GM21515 (cell line): ENCODE results near the gene ZNF511.
"Not testable (repeated sequence)": the region's sequence is repeated elsewhere in the genome, so short reads cannot be mapped to it uniquely, and the experiment has no call there.

ENCODE experiments used
- ATAC-seq: cut with Tn5 transposase; IDR thresholded peaks from one replicate; pipeline ENCODE4 v1.9.1; 2021; ENCODE audit not compliant: unreplicated experiment

Gene ZNF511

DNA sequence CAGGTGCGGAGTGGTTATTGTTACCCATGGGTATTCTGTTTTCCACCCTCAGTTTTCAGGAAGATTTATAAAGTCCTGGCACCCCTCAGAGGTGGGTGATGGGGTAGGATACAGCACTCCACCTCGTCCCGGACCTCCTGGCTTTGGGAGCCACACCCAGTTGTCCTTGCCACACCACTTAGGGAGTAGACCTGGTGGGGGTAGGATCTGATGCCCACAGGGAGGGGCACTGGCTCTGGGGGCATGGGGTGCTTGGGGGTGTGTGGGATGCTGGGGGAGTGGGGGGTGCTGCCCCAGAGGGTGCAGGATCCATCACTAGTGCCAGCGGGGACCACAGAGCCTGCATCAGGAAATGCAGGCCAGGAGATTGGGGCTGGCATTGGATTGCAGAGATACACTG is 4.5 kb downstream of the ZNF511 start:
- ATAC-seq, result no peak

DNA sequence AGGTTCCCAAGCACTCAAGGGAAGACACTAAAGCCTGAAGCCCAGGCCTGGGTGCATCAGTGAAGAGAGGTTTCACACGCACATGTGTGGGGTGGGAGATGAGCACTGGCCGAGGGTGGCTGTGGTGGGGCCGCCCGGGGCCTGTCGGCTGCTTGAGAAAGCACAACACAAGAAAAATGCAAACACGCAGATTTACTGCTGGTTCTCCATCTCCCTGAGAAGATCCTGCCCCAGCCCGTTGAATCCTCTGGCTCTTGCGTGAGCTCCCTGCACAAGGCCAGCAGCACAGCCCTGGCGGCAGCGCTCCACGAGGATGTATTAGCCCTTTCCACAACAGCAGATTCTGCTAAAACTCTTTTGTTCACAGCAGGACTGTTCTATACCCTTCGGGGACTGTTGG is 6.2 kb downstream of the ZNF511 start:
- ATAC-seq, result no peak

DNA sequence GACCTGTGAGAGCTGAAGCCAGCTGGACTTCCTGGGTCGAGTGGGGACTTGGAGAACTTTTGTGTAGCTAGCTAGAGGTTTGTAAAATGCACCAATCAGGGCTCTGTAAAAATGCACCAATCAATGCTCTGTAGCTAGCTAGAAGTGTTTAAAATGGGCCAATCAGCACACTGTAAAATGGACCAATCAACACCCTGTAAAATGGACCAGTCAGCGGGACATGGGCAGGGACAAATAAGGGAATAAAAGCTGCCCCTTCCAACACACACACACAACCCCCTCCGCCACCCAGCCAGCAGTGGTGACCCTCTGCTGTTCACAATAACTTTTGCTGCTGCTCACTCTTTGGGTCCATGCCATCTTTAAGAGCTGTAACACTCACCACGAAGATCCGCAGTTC is 7.1 kb downstream of the ZNF511 start:
- ATAC-seq, result no peak

DNA sequence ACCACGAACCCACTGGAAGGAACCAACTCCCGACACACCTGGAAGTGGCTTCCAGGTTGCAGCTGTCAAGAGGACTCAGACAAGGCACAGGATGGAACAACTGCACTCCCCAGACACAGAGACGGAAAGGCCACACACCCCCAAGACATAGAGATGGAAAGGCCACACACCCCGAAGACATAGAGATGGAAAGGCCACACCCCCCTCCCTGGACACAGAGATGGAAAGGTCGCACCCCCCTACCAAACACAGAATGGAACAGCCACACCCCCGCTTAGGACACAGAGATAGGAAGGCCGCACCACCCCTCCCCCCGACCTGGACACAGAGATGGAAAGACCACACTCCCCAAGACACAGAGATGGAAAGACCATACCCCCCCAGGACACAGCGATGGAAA is 7.6 kb downstream of the ZNF511 start:
- no peak for ATAC-seq

DNA sequence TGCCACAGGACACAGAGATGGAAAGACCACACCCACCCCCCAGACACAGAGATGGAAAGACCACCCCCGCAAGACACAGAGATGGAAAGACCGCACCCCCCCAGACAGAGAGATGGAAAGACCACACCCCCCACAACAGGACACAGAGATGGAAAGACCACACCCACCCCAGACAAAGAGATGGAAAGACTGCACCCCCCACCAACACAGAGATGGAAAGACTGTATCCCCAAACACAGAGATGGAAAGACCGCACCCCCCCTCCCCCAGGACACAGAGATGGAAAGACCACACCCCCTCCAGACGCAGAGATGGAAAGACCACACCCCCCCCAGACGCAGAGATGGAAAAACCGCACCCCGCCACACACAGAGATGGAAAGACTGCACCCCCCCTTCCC is 8.0 kb downstream of the ZNF511 start:
- no peak for ATAC-seq

DNA sequence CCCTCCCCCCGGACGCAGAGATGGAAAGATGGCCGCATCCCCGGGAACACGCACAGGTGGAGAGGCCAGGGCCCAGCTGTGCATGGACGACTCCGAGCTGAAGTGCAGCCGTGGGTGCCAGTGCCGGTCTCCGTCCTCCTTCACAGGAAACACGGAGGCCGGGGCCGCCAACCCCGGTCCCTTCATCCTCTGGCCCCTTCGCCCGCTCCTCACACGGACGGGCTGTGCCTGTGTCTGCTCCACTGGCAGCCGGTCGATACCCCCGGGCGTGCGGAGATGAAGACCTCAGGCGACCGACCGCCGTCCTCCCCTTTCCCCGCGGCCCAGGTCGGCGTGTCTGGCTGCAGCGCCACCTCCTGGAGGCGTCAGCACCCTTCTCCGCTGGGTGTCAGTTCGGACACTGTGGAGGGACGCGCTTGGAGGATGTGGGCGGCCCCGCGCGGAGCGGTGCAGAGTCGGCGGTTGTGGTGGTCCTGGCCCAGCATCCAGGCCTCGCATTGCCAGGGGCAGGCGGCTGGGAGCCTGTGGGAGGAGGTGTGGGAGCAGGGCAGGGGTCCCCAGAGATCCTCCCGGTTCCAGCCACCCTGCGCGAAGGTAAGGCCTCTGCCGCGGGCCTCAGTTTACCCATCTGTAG is 9.9 kb downstream of the ZNF511 start:
- ATAC-seq, result peak; percentile 86

DNA sequence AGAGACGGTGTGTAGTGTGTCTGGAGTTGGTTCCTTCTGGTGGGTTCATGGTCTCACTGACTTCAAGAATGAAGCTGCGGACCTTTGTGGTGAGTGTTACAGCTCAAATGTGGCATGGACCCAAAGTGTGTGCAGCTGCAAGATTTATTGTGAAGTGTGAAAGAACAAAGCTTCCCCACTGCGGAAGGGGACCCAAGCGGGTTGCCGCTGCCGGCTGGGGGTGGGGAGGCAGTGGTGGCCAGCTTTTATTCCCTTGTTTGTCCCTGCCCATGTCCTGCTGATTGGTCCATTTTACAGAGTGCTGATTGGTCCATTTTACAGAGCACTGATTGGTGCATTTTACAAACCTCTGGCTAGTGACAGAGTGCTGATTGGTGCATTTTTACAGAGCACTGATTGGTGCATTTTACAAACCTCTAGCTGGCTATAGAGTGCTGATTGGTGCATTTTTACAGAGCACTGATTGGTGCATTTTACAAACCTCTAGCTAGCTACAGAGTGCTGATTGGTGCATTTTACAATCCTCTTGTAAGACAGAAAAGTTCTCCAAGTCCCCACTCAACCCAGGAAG is 12.2 kb downstream of the ZNF511 start:
- not testable (repeated sequence) for ATAC-seq

DNA sequence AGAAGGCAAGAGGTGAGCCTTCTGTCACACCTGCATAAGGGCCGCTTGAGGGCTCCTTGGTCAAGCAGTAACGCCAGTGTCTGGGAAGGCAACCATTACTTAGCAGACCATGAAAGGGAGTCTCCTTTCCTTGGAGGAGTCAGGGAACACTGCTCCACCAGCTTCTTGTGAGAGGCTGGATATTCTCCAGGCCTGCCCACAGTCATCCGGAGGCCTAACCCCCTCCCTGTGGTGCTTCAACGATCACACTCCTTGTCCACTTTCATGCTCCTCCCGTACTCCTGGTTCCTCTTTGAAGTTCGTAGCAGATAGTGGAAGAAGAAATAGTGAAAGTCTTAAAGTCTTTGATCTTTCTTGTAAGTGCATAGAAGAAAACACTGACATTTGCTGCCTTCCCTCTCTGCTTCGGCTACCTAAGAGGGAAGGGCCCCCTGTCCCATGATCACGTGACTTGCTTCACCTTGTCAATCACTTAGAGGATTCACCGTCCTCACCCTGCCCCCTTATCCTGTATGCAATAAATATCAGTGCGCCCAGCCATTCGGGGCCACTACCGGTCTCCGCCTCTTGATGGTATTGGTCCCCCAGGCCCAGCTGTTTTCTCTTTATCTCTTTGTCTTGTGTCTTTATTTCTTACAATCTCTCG is 13.5 kb downstream of the ZNF511 start:
- not testable (repeated sequence) for ATAC-seq

DNA sequence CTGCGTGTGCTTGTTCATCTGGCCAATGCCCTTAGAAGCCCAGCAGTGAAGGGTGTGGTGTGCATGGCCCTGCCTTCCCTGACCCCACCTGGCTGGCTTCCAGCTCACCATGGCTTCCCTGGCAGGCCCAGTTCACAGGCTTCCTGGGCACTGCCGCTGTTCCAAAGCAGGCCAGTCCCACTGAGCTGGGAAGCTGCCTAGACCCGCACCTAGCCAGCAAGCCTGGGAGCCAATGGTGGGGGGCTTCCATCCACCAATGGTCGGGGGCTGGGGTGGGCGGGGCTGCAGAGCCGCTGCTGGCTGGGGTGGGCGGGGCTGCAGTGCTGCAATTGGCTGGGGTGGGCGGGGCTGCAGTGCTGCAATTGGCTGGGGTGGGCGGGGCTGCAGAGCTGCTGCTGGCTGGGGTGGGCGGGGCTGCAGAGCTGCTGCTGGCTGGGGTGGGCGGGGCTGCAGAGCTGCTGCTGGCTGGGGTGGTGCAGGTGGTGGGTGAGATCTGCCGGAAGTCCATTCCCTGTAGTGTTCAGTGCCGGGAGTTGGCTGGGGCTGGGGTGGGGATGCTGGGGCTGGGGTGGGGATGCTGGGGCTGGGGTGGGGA is 15.6 kb downstream of the ZNF511 start:
- peak; percentile 57 for ATAC-seq

DNA sequence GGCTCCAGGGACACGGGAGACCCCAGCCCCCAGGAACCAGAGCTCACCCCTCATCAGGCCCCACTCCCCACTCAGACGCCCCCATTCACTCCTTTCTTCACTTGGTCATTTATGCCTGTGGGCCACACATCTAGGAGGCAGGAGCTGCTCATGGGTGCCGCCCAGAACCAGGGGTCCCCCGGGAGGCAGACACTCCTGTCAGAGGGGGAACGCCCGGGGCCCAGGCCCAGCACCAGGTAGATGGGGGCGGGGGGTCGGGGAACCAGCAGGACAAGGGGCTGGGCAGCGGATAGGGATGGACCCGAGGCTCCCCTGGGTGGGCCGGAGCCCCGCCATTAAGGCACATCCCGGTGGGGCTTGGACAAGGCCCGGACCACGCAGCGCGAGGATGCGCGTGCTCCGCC is 16.1 kb downstream of the ZNF511 start:
- no peak for ATAC-seq

DNA sequence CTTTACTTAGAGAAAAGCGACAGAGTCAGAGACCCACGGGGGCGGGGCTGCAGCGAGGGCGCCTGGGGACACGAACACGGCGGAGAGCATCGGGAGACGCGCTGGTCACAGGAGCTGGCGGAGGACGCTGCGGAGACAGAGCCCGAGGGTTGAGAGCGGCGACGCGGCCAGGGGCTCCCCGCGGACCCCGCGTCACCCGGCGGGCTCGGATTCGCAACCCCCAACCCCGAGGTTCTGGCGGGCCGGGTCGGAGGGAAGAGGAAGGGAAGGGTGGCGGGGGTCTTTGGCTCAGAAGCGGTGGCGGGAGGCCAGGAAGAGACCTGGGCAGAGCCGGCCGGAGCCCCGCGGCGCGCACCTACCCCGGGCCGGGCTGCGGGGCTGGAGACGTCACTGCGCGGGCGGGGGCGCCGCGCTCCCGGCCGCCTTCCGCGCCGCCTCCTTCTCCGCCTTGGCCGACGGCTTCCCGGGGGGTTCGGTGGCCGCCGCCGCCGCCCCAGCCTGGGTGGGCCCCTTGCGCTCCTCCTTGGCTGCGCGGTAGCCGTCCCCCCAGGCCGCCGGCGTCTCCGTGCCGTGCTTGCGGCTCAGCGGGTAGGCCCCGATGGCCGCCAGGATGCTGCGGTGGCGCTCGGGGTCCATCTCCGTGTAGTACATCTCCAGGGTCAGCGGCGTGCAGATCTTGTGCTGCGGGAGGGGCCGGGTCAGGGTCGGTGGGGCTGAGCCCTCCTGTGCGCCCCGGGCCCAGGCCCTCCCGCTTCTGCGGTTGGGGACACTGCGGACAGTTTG is 16.9 kb downstream of the ZNF511 start:
- no peak for ATAC-seq

DNA sequence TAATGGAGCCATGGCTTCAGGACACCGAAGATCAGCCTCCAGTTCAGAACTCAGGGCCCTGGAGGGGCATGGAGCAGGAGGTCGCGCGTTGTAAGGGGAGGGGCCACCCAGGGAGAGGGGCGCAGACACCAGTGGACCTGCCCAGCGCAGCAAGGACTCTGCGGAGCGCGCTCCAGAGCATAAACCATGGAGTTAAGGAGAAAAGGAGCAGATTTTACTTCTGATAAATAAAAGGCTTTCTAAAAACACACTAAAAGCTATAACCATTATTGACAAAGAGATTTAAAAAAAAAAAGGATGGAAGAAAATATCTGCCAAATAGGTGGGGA is 17.5 kb downstream of the ZNF511 start:
- no peak for ATAC-seq

DNA sequence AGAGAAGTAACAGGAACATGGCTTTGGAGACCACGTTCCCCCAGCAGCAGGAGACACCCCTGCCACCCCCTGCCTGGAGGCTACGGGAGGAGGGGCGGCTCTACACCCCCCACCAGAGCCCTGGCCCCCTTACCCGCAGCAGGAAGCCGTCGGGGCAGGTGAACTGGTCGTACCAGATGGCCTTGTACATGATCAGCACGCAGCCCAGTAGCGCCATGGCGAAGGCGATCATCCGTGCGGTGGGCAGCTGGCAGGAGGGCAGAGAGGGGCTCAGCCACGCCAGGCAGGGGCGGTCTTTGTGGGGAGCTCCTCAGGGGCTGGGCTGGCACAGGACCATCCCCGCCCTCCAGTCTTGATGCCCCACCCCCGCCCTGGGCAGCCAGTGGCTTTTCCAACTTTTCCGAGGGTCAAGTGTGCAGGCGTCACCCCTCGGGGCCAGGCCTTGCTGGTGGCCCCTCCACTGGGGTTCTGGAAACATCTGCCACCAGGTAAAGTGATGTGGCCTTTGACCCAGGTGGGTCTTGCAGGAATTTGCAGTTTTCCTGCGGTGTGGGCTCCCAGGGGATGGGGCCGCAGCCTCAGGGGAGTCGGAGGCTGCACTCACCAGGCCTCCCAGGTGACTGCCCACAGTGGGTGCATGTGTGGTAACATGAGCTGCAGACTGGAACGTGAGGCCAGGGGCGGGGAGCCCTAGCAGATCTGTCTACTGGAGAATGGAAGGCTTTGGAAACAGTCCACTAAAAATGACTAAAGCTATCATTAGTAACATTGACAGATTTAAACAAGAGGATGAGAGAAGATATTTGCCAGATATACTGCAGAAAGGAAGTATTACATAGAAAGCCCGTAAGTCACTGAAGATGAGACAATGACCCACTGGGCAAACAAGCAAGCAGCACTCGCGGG is 18.3 kb downstream of the ZNF511 start:
- no peak for ATAC-seq

DNA sequence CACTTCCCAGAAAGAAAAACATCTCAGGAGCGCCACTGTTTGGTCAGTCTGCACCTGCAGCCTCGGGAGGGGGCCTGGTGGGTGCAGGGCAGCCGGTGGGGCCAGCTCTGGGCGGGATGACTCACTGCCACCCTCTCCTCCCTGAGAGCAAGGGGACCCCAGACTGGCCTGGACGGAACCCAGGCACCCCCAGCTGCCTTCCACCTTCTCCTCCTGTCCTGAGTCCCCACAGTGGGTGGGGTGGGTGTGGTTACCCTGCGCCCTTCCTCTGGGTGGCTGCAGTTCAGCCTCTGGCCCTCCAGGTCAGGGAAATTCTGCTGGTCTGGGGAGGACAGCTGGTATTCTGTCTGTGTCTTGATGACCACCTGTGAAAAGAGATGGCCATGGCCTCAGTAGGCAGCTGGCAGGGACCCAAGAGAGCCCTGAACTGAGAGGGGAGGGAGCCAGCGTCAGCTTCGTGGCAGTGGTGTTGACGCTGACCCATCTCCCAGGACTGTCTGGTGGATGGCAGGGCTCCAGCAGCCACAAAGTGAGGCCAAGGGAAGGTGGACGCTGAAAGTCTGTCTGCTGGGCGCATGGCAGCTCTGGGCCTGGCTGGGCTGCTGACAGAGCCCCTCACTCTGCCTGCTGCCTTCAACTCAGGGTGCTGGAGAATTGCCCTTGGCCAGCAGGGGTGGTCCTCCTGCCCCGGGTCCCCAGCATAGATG is 19.1 kb downstream of the ZNF511 start:
- no peak for ATAC-seq

DNA sequence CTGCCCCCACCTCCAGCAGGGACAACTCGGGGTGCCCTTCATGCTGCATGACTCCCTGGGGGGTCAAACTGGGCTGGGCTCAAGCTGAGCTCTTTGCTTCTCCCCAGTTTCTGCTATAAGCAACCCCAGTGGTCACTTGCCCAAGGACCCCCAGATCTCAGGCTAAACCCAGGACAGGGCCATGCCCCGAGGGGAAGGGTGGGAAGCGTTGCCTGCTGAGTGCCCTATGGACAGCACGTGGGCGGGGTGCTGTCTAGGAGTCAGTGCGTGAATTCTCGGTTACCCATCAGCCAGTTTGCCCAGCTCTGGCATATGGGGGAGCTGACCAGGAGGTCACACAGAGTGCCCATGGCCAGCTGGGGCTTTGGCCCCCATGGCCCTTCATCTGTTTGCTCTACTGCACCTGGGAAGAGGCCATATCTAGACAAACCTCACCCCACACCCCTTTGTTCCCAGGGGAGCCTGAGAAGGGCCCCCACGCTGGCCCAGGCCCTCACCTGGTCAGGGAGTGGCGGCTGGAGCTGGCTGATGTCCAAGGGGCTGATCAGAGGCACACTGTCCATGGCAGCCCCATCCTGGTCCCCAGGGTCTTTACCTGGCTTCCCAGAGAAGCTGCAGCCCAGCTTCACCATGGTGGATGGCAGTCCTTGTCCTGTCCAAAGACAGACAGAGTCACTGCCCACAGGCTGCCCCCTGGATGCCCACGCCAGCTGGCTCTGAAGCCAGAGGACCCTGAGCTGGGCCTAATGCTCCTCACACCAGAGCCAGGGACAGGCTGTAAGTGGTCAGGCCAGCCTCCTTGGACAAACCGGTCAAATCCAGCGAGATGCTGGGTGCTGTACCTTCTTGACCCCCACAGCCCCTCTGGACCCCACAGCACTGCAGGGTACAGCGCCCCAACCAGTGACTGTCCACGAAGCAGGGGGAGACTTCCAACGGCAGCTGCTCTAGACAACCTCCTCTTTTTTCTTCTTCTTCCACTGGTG is 19.9 kb downstream of the ZNF511 start:
- ATAC-seq, result no peak

DNA sequence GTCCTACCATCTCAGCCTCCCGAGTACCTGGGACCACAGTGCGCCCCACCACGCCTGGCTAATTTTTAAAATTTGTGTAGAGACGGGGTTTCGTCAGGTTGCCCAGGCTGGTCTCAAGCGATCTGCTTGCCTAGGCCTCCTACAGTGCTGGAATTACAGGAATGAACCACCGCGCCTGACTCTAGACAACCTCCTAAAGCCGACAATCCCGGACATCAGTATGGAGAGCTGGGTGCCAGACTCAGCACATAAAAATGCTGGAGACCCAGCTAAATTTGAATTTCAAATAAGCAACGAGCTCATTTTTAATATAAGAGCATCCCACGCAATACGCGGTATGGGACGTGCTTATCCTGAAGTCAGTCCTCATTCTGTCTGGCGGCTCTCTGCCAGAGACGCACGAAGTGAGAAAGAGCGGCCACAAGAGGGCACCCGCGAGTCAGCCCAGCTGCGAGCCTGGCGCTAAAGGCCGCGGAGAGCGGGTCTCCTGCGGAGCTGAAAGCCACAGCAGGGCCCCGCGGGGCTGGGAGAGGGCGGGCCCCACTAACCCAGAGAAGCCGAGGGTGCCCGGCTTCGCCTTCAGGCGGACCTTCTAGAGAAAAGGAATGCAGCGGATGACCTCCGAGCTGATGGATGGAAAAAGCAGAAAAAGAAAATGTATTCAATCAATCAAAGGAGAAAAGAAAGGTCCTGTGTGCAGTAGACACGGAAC is 20.9 kb downstream of the ZNF511 start:
- ATAC-seq, result peak; percentile 83

DNA sequence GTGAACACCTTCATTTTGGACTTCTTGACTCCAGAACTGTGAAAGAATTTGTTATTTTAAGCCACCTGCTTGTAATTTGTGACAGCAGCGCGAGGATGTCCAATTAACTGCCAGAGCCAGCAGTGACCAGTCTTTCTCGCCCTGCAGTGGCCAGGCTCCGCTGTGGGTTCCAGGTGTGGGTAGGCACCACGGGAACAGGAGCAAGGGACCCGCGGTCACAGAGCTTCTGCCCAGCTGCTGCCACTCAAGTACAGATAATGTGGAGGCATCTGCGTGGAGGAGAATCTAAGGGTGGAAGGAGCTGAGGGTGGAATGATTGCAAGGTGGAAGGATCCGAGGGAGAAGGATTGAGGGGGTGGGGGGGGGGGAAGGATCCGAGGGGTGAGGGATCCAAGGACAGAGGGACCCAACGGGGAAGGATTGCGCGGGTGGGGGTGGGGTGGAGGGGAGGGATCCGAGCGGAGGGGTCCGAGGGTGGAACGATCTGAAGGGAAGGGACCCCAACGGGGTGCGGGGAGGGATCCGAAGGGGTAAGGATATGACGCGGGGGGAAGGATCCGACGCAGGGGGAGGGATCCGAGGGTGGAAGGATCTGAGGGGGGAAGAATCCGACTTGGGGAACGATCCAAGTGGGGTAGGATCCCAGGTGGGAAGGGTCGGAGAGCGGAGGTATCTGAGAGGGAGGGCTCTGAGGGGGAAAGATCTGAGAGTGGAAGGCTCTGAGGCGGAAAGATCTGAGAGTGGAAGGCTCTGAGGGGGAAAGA is 24.4 kb downstream of the ZNF511 start:
- no peak for ATAC-seq
